Astrocyte (in vitro differentiated cells and primary cell): Measurements from ENCODE around the gene PIK3R6. TPM values are rescaled to one million over a fixed set of nuclear protein-coding genes. Genes with fewer than 3 reads are reported as not detected.
A peak's percentile ranks its signal among the peaks of the same experiment; 100 is the strongest.

ENCODE experiments used
- DNase-seq: peaks from one replicate; pipeline ENCODE4 v3.0.0-alpha.2; 2010; ENCODE audit warnings: low read depth
- FAIRE-seq: peaks from 2 replicates; lab custom pipeline; 2011; peaks lifted over from hg19 to GRCh38; lab: Jason Lieb, UNC
- H2AFZ ChIP-seq: 2 replicates; pipeline ENCODE4 v1.6.0; 2012; ENCODE audit warnings: low read depth, low read length, inconsistent platforms
- H3K27ac ChIP-seq: 2 replicates; pipeline ENCODE4 v1.5.1; 2011; ENCODE audit warnings: low read depth, low read length, inconsistent platforms
- H3K27me3 ChIP-seq: 2 replicates; pipeline ENCODE4 v1.6.0; 2011; ENCODE audit warnings: low read length, inconsistent platforms; ENCODE audit not compliant: insufficient read depth
- H3K36me3 ChIP-seq: 2 replicates; pipeline ENCODE4 v1.5.1; 2011; ENCODE audit warnings: low read length, inconsistent platforms; ENCODE audit not compliant: insufficient read depth
- H3K4me1 ChIP-seq: 2 replicates; pipeline ENCODE4 v1.5.1; 2011; ENCODE audit warnings: low read length, inconsistent platforms; ENCODE audit not compliant: insufficient read depth
- H3K4me2 ChIP-seq: 2 replicates; pipeline ENCODE4 v1.6.0; 2012; ENCODE audit warnings: low read length, inconsistent platforms
- H3K4me3 ChIP-seq: 2 replicates; pipeline ENCODE4 v1.5.1; 2011; ENCODE audit warnings: low read depth, mild to moderate bottlenecking, low read length, inconsistent platforms; ENCODE audit not compliant: insufficient read depth
- H3K79me2 ChIP-seq: 2 replicates; pipeline ENCODE4 v1.6.0; 2012; ENCODE audit warnings: mild to moderate bottlenecking, low read length, inconsistent platforms; ENCODE audit not compliant: insufficient read depth
- H3K9ac ChIP-seq: 2 replicates; pipeline ENCODE4 v1.6.0; 2012; ENCODE audit warnings: mild to moderate bottlenecking, low read length, inconsistent platforms
- H3K9me3 ChIP-seq: 2 replicates; pipeline ENCODE4 v1.5.1; 2012; ENCODE audit warnings: low read depth, mild to moderate bottlenecking, low read length, inconsistent platforms; ENCODE audit not compliant: insufficient read depth
- H4K20me1 ChIP-seq: 2 replicates; pipeline ENCODE4 v1.6.0; 2012; ENCODE audit warnings: low read length, inconsistent platforms; ENCODE audit not compliant: insufficient read depth
- H3K27ac Mint-ChIP-seq: one replicate; pipeline ENCODE4 v1.8.0; 2021; ENCODE audit warnings: mild to moderate bottlenecking, mixed read lengths; ENCODE audit not compliant: unreplicated experiment
- H3K27me3 Mint-ChIP-seq: one replicate; pipeline ENCODE4 v1.8.0; 2021; ENCODE audit warnings: low read depth, mixed read lengths; ENCODE audit not compliant: unreplicated experiment
- H3K36me3 Mint-ChIP-seq: one replicate; pipeline ENCODE4 v1.8.0; 2021; ENCODE audit warnings: low read depth, mixed read lengths; ENCODE audit not compliant: unreplicated experiment
- H3K4me1 Mint-ChIP-seq: one replicate; pipeline ENCODE4 v1.8.0; 2021; ENCODE audit warnings: low read depth, mixed read lengths; ENCODE audit not compliant: unreplicated experiment
- H3K4me3 Mint-ChIP-seq: one replicate; pipeline ENCODE4 v1.8.0; 2021; ENCODE audit warnings: mild to moderate bottlenecking, moderate library complexity, mixed read lengths; ENCODE audit not compliant: unreplicated experiment
- H3K9me3 Mint-ChIP-seq: one replicate; pipeline ENCODE4 v1.8.0; 2021; ENCODE audit warnings: mild to moderate bottlenecking, mixed read lengths; ENCODE audit not compliant: unreplicated experiment
- EZH2 ChIP-seq: IDR thresholded peaks from 2 replicates; pipeline ENCODE4 v1.6.1; 2012; ENCODE audit warnings: mild to moderate bottlenecking, low read length, inconsistent platforms; ENCODE audit not compliant: insufficient read depth
- total RNA-seq: library from RNA; stranded (reverse); gene quantifications from 2 replicates; pipeline ENCODE4 v1.2.1, GENCODE V29; 2021
- TF ChIP-seq, protein P1 (sequence below): IDR thresholded peaks from 2 replicates; pipeline ENCODE4 v1.5.1; 2011; ENCODE audit warnings: low read depth, mild to moderate bottlenecking, inconsistent platforms, low read length, moderate library complexity; ENCODE audit not compliant: insufficient read depth

Gene PIK3R6
- total RNA-seq, 1 donor from 2014 or later, result not detected

DNA sequence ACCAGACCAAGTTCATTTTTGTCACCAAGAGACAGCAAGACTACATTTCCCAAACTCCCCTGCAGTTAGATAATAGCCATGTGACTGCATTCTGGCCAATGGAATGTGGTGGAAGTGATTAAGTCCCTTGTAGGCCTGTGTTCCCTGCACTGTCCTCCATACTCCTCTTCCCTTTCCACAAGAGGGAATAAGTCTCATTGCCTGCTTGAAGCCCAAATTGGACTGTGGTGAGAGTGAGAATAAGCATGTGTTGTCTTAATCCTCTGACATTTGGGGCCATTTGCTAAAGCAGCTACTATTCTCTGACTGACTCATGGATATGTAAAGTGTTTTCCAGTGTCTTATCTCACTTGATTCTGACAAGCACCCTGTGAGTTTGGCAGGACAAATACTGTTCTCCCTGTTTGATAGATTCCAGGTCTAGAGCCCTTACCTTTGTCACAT, 20.7 kb downstream of the PIK3R6 start:
- Histone ChIP-seq H2AFZ (peak overlapping the region; percentile 69), H3K9ac (no peak overlapping the region), H3K79me2 (no peaks in the 10 kb centered on the region), H3K4me2 (no peak overlapping the region), H4K20me1 (no peaks in the 10 kb centered on the region), H3K27ac (no peak overlapping the region), H3K4me3 (no peak overlapping the region), H3K4me1 (no peaks in the 10 kb centered on the region), H3K36me3 (no peaks in the 10 kb centered on the region), H3K9me3 (no peaks in the 10 kb centered on the region), H3K27me3 (peaks cover 2% of the 10 kb centered on the region)
- no peak overlapping the region for H3K4me3 Mint-ChIP-seq
- peaks cover 3% of the 10 kb centered on the region for H3K4me1 Mint-ChIP-seq
- H3K36me3 Mint-ChIP-seq, result no peaks in the 10 kb centered on the region
- peaks cover 7% of the 10 kb centered on the region for H3K27me3 Mint-ChIP-seq
- FAIRE-seq, result peak; percentile 97
- H3K27ac Mint-ChIP-seq, result no peak overlapping the region
- H3K9me3 Mint-ChIP-seq, result peaks cover 8% of the 10 kb centered on the region
- TF ChIP-seq, protein P1, sequence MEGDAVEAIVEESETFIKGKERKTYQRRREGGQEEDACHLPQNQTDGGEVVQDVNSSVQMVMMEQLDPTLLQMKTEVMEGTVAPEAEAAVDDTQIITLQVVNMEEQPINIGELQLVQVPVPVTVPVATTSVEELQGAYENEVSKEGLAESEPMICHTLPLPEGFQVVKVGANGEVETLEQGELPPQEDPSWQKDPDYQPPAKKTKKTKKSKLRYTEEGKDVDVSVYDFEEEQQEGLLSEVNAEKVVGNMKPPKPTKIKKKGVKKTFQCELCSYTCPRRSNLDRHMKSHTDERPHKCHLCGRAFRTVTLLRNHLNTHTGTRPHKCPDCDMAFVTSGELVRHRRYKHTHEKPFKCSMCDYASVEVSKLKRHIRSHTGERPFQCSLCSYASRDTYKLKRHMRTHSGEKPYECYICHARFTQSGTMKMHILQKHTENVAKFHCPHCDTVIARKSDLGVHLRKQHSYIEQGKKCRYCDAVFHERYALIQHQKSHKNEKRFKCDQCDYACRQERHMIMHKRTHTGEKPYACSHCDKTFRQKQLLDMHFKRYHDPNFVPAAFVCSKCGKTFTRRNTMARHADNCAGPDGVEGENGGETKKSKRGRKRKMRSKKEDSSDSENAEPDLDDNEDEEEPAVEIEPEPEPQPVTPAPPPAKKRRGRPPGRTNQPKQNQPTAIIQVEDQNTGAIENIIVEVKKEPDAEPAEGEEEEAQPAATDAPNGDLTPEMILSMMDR, result no peak
- TF ChIP-seq EZH2, result no peak
- peak; percentile 52 for DNase-seq

DNA sequence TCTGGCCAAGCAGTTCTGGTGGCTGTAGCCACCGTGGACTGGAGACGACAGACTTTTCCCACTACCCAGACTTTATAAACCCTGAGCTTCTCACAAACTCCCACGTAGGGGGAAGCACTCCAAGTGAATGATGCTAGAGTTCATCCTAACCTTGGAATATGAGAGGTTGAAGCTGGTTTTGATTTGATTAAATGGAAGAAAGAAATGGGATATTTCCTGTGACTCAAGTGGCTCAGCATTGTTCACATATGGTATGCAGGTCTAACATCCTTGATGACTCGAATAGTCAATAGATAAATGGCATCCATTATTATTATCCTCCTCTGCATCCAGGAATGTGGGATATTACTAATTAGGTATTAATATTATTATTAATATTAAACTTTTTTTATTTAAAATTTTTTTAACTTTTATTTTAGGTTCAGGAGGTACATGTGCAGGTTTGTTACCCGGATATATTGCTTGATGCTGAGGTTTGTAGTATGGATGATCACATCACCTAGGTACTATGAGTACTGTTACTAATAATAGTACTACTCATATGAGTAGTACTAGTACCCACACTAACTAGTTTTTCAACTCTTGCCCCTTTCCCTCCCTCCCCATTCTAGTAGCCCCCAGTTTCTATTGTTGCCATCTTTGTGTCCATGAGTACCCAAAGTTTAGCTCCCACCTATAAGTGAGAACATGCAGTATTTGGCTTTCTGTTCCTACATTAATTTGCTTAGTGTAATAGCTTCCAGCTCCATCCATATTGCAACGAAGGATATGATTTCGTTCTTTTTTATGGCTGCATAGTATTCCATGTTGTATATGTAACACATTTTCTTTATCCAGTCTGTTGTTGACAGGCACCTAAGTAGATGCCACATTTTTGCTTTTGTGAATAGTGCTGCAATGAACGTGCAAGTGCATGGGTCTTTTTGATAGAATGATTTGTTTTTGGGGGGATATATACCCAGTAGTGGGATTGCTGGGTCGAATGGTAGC, 22.9 kb downstream of the PIK3R6 start:
- Mint-ChIP-seq H3K27me3 (peaks cover 12% of the 10 kb centered on the region), H3K27ac (no peak overlapping the region), H3K9me3 (peaks cover 8% of the 10 kb centered on the region), H3K36me3 (peaks cover 1% of the 10 kb centered on the region), H3K4me1 (no peaks in the 10 kb centered on the region), H3K4me3 (no peak overlapping the region)
- H2AFZ ChIP-seq, result no peak overlapping the region
- no peaks in the 10 kb centered on the region for H4K20me1 ChIP-seq
- H3K9ac ChIP-seq, result no peak overlapping the region
- H3K9me3 ChIP-seq, result no peaks in the 10 kb centered on the region
- TF ChIP-seq EZH2, result no peak
- TF ChIP-seq, protein P1, result no peak
- H3K27ac ChIP-seq, result no peak overlapping the region
- H3K27me3 ChIP-seq, result peaks cover 2% of the 10 kb centered on the region
- no peak overlapping the region for H3K4me2 ChIP-seq
- H3K4me1 ChIP-seq, result no peaks in the 10 kb centered on the region
- no peaks in the 10 kb centered on the region for H3K36me3 ChIP-seq
- FAIRE-seq, result no peak
- DNase-seq, result no peak
- H3K79me2 ChIP-seq, result no peaks in the 10 kb centered on the region
- H3K4me3 ChIP-seq, result no peak overlapping the region
